Trophoblast cell (in vitro differentiated cells and primary cell): ENCODE results near the gene VPS8.

Experiments
- DNase-seq, 2 donors: peaks; one replicate each; pipeline ENCODE4 v3.0.0-alpha.2; 2016
- H2AFZ ChIP-seq: 2 replicates; pipeline ENCODE4 v1.6.1; 2013; ENCODE audit warnings: low read length, moderate library complexity, mild to moderate bottlenecking; ENCODE audit not compliant: insufficient read depth, poor library complexity
- H2AK5ac ChIP-seq: 2 replicates; pipeline ENCODE4 v1.6.1; 2013; ENCODE audit warnings: mild to moderate bottlenecking, low read length
- H2BK120ac ChIP-seq: 2 replicates; pipeline ENCODE4 v1.6.1; 2013; ENCODE audit warnings: low read length, mild to moderate bottlenecking, moderate library complexity; ENCODE audit not compliant: insufficient read depth, poor library complexity
- H2BK12ac ChIP-seq: 2 replicates; pipeline ENCODE4 v1.6.1; 2013; ENCODE audit warnings: mild to moderate bottlenecking, low read length, moderate library complexity
- H2BK5ac ChIP-seq: 2 replicates; pipeline ENCODE4 v1.6.1; 2013; ENCODE audit warnings: low read length, low read depth, moderate library complexity, mild to moderate bottlenecking; ENCODE audit not compliant: poor library complexity
- H3K14ac ChIP-seq: 2 replicates; pipeline ENCODE4 v1.6.1; 2013; ENCODE audit warnings: mild to moderate bottlenecking, low read length
- H3K18ac ChIP-seq: 2 replicates; pipeline ENCODE4 v1.6.1; 2013; ENCODE audit warnings: mild to moderate bottlenecking, low read length
- H3K23ac ChIP-seq: 2 replicates; pipeline ENCODE4 v1.6.1; 2013; ENCODE audit warnings: low read length
- H3K27ac ChIP-seq: 2 replicates; pipeline ENCODE4 v1.5.1; 2013; ENCODE audit warnings: low read depth, mild to moderate bottlenecking, inconsistent platforms, low read length, moderate library complexity
- H3K27me3 ChIP-seq: 2 replicates; pipeline ENCODE4 v1.6.1; 2013; ENCODE audit warnings: inconsistent platforms, mild to moderate bottlenecking, low read length, moderate library complexity; ENCODE audit not compliant: insufficient read depth
- H3K36me3 ChIP-seq, 2 experiments: 1 replicate in 1 of 2; 2 replicates in 1 of 2; pipeline ENCODE4 v1.6.1; 2013; ENCODE audit warnings: low read length in 2 of 2, mild to moderate bottlenecking in 2 of 2, moderate library complexity in 1 of 2; ENCODE audit not compliant: insufficient read depth in 2 of 2, control insufficient read depth in 1 of 2
- H3K4ac ChIP-seq: 2 replicates; pipeline ENCODE4 v1.6.1; 2013; ENCODE audit warnings: low read depth, mild to moderate bottlenecking, low read length, moderate library complexity
- H3K4me1 ChIP-seq, 2 experiments: 1 replicate in 1 of 2; 2 replicates in 1 of 2; pipeline ENCODE4 v1.6.1; 2013; ENCODE audit warnings: low read length in 2 of 2, mild to moderate bottlenecking in 2 of 2, moderate library complexity in 1 of 2; ENCODE audit not compliant: insufficient read depth in 2 of 2, control insufficient read depth in 1 of 2
- H3K4me2 ChIP-seq: 2 replicates; pipeline ENCODE4 v1.6.1; 2013; ENCODE audit warnings: inconsistent platforms, mild to moderate bottlenecking, low read length, moderate library complexity
- H3K4me3 ChIP-seq: 2 replicates; pipeline ENCODE4 v1.5.1; 2013; ENCODE audit warnings: mild to moderate bottlenecking, low read depth, low read length, inconsistent platforms
- H3K79me1 ChIP-seq: one replicate; pipeline ENCODE4 v1.6.1; 2013; ENCODE audit warnings: low read length
- H3K79me2 ChIP-seq: 2 replicates; pipeline ENCODE4 v1.6.1; 2013; ENCODE audit warnings: low read length, mild to moderate bottlenecking; ENCODE audit not compliant: control insufficient read depth, insufficient read depth, poor library complexity
- H3K9ac ChIP-seq: 2 replicates; pipeline ENCODE4 v1.6.1; 2013; ENCODE audit warnings: mild to moderate bottlenecking, low read length
- H3K9me3 ChIP-seq: 2 replicates; pipeline ENCODE4 v1.6.1; 2013; ENCODE audit warnings: low read depth, mild to moderate bottlenecking, control low read depth, inconsistent platforms, low read length; ENCODE audit not compliant: insufficient read depth
- H4K12ac ChIP-seq: 2 replicates; pipeline ENCODE4 v1.6.1; 2013; ENCODE audit warnings: low read depth, mild to moderate bottlenecking, low read length, moderate library complexity
- H4K8ac ChIP-seq: 2 replicates; pipeline ENCODE4 v1.6.1; 2013; ENCODE audit warnings: low read depth, mild to moderate bottlenecking, low read length, moderate library complexity
- H4K91ac ChIP-seq: one replicate; pipeline ENCODE4 v1.6.1; 2013; ENCODE audit warnings: low read depth, mild to moderate bottlenecking, low read length, moderate library complexity
- WGBS: extraction: QIAGEN DNeasy Blood & Tissue Kit; methylation state at CpG from one replicate; pipeline ENCODE4 v1.1.7; 2013; ENCODE audit warnings: missing lambda C conversion rate; ENCODE audit not compliant: insufficient read length, insufficient coverage; ENCODE audit errors: extremely low coverage; 5-methylcytosine and 5-hydroxymethylcytosine counted together

Gene VPS8

GRCh38 chr3:185069037-185070030 is 257.4 kb downstream of the VPS8 start:
- no peak overlapping the region for H4K91ac ChIP-seq
- no CpG with 5 or more reads among the region's 28 CpGs for WGBS
- no peak overlapping the region for H3K4me2 ChIP-seq
- H3K14ac ChIP-seq, result no peak overlapping the region
- no peaks in the 10 kb centered on the region for H3K27me3 ChIP-seq
- no peak overlapping the region for H2BK5ac ChIP-seq
- H3K4ac ChIP-seq, result no peak overlapping the region
- H2BK120ac ChIP-seq, result no peak overlapping the region
- H3K9ac ChIP-seq, result no peak overlapping the region
- H3K27ac ChIP-seq, result no peak overlapping the region
- no peak overlapping the region for H3K23ac ChIP-seq
- no peak overlapping the region for H3K18ac ChIP-seq
- no peak for DNase-seq
- H3K4me1 ChIP-seq, result peaks cover 0 to 2% of the 10 kb centered on the region in 2 experiments
- no peak overlapping the region for H3K4me3 ChIP-seq
- no peaks in the 10 kb centered on the region for H3K79me1 ChIP-seq
- no peak overlapping the region for H2AK5ac ChIP-seq
- no peaks in the 10 kb centered on the region for H3K79me2 ChIP-seq
- no peak overlapping the region for H2BK12ac ChIP-seq
- no peak overlapping the region for H2AFZ ChIP-seq
- no peaks in the 10 kb centered on the region for H3K36me3 ChIP-seq
- peaks cover 2% of the 10 kb centered on the region for H3K9me3 ChIP-seq
- no peak overlapping the region for H4K8ac ChIP-seq
- no peak overlapping the region for H4K12ac ChIP-seq

DNA sequence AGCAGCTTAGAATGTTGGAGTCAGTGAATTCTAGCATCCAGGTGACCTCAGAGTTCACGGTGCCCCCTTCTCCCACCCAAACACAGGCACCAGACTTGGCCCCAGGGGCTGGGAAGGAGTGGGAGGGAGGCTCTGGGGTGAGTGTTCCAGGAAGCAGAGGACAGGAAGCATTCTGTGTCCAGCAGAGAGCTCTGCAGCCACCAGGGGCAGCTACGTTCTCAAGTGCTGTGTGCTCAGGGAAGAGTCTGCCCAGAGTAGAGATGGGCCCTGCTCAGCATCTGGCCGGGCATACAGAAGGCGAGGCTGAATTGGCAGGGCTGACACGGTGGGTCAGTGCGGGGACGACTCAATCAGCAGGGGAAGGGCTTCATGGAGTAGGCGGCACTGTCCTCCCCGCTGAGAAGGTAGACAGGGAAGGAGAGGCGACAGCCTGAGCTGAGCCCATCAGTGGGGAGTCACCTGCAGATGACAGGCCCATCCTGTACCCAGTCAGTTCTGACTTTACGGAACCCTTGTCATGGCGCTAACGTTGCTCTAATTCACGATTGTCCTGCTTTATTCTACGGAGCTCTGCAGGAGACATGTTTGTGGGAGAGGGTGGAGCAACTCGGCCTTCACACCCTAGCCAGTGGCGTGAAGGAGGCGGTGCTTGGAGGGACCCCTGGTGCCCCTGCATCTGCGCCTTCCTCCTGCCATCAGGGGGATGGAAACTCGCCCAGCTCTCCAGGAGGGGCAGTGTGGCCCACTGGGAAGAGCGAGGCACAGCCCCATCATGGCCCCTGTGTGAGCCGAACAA is 258.7 kb downstream of the VPS8 start:
- Histone ChIP-seq H3K4me1 (peaks cover 0 to 4% of the 10 kb centered on the region in 2 experiments), H4K12ac (no peak overlapping the region), H3K79me1 (no peaks in the 10 kb centered on the region), H3K4me2 (no peak overlapping the region), H4K91ac (no peak overlapping the region), H3K18ac (no peak overlapping the region), H3K27ac (no peak overlapping the region), H2AFZ (no peak overlapping the region), H3K27me3 (no peaks in the 10 kb centered on the region), H2BK12ac (no peak overlapping the region), H2AK5ac (no peak overlapping the region), H2BK120ac (no peak overlapping the region), H2BK5ac (no peak overlapping the region), H3K79me2 (no peaks in the 10 kb centered on the region), H4K8ac (no peak overlapping the region), H3K4me3 (no peak overlapping the region), H3K23ac (no peak overlapping the region), H3K9me3 (peaks cover 2% of the 10 kb centered on the region), H3K4ac (no peak overlapping the region), H3K14ac (no peak overlapping the region), H3K9ac (no peak overlapping the region), H3K36me3 (no peaks in the 10 kb centered on the region)
- no CpG with 5 or more reads among the region's 22 CpGs for WGBS
- no peak for DNase-seq

DNA sequence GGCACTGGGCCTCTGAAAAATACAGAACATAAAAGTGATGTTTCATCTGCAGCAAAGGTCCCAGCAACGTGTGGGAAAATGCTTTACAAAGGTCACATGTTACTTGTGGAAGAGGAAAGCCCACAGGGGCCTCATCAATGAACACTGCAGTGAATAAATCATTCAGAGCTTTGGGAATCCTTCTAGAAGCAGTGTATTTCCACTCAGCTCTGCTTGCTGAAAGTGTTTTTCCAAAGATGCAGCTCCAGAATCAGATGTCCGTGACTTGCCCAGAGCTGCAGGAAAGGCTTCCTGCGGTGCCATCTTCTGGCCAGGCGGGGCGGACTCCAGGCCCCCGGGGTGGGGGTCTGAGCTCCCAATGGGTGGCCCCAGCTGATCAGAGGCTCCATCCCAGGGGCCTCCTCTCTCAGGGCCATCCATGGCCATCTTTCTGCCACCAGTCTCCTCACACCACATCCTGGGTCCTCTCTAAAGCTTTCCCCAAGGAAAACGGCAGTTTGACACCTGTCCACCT is 259.4 kb downstream of the VPS8 start:
- DNase-seq, result no peak
- no peaks in the 10 kb centered on the region for H3K36me3 ChIP-seq
- H2AFZ ChIP-seq, result no peak overlapping the region
- H3K9me3 ChIP-seq, result peaks cover 2% of the 10 kb centered on the region
- no peak overlapping the region for H4K8ac ChIP-seq
- H3K27me3 ChIP-seq, result no peaks in the 10 kb centered on the region
- peaks cover 0 to 4% of the 10 kb centered on the region in 2 experiments for H3K4me1 ChIP-seq
- no peak overlapping the region for H4K12ac ChIP-seq
- no CpG with 5 or more reads among the region's 7 CpGs for WGBS
- no peak overlapping the region for H3K18ac ChIP-seq
- H3K23ac ChIP-seq, result no peak overlapping the region
- no peaks in the 10 kb centered on the region for H3K79me1 ChIP-seq
- no peak overlapping the region for H2AK5ac ChIP-seq
- H3K27ac ChIP-seq, result no peak overlapping the region
- no peak overlapping the region for H3K4me3 ChIP-seq
- no peak overlapping the region for H3K9ac ChIP-seq
- no peak overlapping the region for H3K4me2 ChIP-seq
- H4K91ac ChIP-seq, result no peak overlapping the region
- H2BK5ac ChIP-seq, result no peak overlapping the region
- H2BK12ac ChIP-seq, result no peak overlapping the region
- H2BK120ac ChIP-seq, result no peak overlapping the region
- no peaks in the 10 kb centered on the region for H3K79me2 ChIP-seq
- H3K4ac ChIP-seq, result no peak overlapping the region
- H3K14ac ChIP-seq, result no peak overlapping the region

DNA sequence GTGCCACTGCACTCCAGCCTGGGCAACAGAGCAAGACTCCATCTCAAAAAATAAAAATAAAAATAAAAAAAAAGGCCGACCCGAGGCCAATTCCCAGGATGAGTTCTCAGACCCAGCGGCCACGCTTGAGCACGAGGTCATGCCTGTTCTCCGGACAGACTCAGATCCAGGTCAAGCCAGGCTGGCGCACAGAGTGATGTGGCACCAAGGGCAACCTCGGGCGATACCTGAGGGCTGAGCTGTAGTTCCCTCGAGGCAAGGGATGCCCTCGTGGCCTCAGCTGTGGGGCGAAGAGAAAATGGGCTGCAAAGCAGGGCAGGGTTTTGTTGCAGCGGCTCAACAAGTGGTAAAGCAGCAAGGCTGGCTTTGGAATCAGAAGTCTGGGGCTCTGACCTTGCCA is 263.6 kb downstream of the VPS8 start:
- H4K91ac ChIP-seq, result no peak overlapping the region
- H3K14ac ChIP-seq, result no peak overlapping the region
- H3K23ac ChIP-seq, result no peak overlapping the region
- no peak overlapping the region for H2AFZ ChIP-seq
- H3K79me2 ChIP-seq, result no peaks in the 10 kb centered on the region
- H3K9ac ChIP-seq, result no peak overlapping the region
- no peak overlapping the region for H3K18ac ChIP-seq
- WGBS, result no CpG with 5 or more reads among the region's 13 CpGs
- no peak overlapping the region for H3K27ac ChIP-seq
- peaks cover 0 to 2% of the 10 kb centered on the region in 2 experiments for H3K4me1 ChIP-seq
- H2BK120ac ChIP-seq, result no peak overlapping the region
- no peak for DNase-seq
- H3K9me3 ChIP-seq, result no peaks in the 10 kb centered on the region
- H2BK12ac ChIP-seq, result no peak overlapping the region
- H3K4ac ChIP-seq, result no peak overlapping the region
- no peak overlapping the region for H2BK5ac ChIP-seq
- H4K12ac ChIP-seq, result no peak overlapping the region
- no peak overlapping the region for H3K4me2 ChIP-seq
- no peak overlapping the region for H3K4me3 ChIP-seq
- no peaks in the 10 kb centered on the region for H3K36me3 ChIP-seq
- no peak overlapping the region for H4K8ac ChIP-seq
- H3K27me3 ChIP-seq, result no peaks in the 10 kb centered on the region
- no peaks in the 10 kb centered on the region for H3K79me1 ChIP-seq
- no peak overlapping the region for H2AK5ac ChIP-seq
